HG03575 (cell line): ENCODE data around the gene RFX2.
"Not testable (repeated sequence)": the region's sequence is repeated elsewhere in the genome, so short reads cannot be mapped to it uniquely, and the experiment has no call there.

Experiments used
- ATAC-seq: cut with Tn5 transposase; IDR thresholded peaks from one replicate; pipeline ENCODE4 v1.9.1; 2021; ENCODE audit not compliant: unreplicated experiment, insufficient number of reproducible peaks, low FRiP score; ENCODE audit errors: extremely low read depth

RFX2 gene

GRCh38 chr19:6079107-6079506 lies 31.2 kb downstream of the RFX2 start:
- ATAC-seq = no peak

DNA sequence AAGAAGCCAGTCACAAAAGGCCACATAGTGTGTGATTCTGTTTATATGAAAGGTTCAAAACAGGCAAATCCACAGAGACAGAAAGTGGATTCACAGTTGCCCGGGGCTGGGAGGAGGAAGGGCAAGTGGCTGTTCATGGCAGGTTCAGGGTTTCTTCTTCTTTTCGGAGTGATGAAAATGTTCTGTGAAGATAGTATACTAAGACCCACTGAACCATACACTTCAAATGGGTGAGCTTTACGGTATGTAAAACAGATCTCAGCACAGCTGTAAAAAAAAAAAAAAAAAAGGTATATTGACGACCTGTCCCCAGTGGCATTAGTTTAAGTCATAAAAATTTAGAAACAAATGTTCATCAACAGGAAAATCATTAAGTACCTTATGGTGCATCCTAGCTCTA lies 32.2 kb downstream of the RFX2 start:
- ATAC-seq = no peak

DNA sequence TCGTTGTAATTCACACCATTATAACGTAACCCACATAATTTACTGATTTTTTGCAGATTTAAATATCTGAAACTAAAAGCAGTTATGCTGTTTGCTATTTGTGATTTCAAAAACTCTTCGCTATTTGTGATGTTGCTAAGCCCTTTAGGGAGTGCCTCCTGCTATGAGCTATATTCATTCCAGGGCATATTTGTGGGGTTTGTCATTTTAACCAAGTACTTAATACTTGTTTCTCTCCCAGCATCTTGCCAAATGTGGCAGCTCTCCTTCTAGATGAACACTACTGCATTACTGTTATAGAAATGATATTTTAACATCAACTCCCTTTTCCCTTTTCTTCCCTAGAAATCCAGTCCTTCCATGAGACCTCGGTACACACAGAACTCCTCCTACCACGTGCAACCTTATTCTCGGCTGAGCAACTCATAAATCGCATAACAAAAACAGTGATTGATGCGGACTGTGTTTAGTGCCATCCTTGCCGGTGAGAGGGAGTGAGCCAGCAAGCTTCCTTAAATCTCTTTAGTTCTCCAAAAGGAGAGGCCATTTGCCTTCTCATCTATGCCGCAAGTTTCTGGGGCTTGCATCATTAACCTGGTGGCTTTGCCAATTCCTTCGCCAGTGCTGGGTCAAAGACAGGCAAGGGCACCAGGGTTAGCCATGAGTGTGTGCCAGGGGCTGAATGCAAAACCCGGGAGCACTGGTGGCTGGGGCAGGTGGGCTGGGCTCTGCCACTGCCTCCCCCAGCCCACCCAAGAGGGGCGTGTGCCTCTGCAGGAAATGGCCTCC lies 33.4 kb downstream of the RFX2 start:
- ATAC-seq = no peak

DNA sequence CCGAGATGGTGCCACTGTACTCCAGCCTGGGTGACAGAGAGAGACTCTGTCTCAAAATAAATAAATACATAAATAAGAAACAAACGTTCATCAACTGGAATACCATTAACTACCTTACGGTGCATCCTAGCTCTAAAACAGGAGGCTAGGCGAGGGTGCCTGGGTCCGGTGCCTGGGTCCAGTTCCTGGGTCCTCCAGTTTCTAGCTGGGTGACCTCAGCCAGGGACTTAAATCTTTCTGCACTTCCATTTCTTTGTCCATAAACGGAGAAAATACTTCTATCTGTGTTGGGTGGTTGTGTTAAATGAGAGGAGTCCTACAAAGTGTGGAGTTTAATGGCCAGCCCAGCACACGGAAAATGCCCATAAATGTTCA lies 34.0 kb downstream of the RFX2 start:
- no peak for ATAC-seq

DNA sequence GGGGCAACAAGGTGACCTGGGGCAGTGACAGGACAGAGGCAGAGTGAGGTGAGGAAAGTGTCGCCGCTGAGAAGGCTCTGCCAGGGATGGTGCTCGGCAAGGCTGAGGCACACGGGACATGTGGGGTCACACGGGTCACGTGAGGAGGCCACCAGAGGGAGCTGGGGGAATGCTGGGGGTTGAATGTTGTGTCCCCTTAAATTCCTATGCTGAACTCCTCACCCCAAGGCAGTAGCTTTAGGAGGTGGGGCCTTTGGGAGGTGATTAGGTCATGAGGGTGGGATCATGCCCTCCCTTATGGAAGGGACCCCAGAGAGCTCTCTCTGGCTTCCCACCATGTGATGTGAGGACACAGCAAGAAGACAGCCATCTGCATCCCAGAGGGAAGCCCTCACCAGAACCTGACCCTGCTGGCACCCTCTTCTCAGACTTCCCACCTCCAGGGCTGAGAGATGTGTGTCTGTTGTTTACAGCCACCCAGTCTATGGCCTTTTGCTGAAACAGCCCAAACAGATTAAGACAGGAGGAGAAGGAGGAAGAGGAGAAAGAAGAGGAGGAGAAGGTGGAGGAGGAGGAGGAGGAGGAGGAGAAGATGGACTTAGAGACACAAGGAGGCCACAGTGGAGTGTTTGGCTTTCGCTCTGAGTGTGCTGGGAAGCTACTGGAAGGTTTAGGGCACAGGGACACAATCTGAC lies 35.4 kb downstream of the RFX2 start:
- no peak for ATAC-seq

- no peak for ATAC-seq
Measured at GRCh38 chr19:6073858-6074708, 36.2 kb downstream of the RFX2 start.

DNA sequence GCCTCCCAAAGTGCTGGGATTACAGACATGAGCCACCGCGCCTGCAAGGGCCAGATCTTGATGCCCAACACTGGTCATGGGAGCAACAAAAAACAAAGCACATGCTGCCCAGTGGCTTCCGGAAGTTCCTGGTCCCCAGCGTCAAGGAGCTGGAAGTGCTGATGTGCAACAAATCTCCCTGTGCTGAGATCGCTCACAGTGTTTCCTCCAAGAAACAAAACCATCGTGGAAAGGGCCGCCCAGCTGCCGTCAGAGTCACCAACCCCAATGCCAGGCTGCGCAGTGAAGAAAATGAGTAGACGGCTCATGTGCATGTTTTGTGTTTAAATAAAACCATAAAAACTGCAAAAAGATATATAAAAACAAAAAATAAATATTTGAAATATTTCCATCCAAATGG lies 37.1 kb downstream of the RFX2 start:
- not testable (repeated sequence) for ATAC-seq

- ATAC-seq = no peak
Measured at GRCh38 chr19:6071875-6072274, 38.4 kb downstream of the RFX2 start.

- ATAC-seq = no peak
Measured at GRCh38 chr19:6070720-6071485, 39.4 kb downstream of the RFX2 start.

GRCh38 chr19:6070207-6070681 lies 40.1 kb downstream of the RFX2 start:
- no peak for ATAC-seq

- ATAC-seq = no peak
Measured at GRCh38 chr19:6069268-6069791, 41.0 kb downstream of the RFX2 start.

- ATAC-seq = no peak
Measured at GRCh38 chr19:6068711-6069110, 41.6 kb downstream of the RFX2 start.

GRCh38 chr19:6067975-6068374 lies 42.3 kb downstream of the RFX2 start:
- no peak for ATAC-seq

GRCh38 chr19:6066661-6067646 lies 43.3 kb downstream of the RFX2 start:
- ATAC-seq = no peak

GRCh38 chr19:6065685-6066374 lies 44.5 kb downstream of the RFX2 start:
- ATAC-seq = no peak

- no peak for ATAC-seq
Measured at GRCh38 chr19:6064336-6065073, 45.8 kb downstream of the RFX2 start.
